CD4-positive, alpha-beta T cell treated with Interleukin-4 for 4 hours (primary cell): ENCODE measurements around the gene HDLBP.

Experiments
- DNase-seq: peaks from one replicate; pipeline ENCODE4 v3.0.0-alpha.2; 2020

Gene HDLBP

DNA sequence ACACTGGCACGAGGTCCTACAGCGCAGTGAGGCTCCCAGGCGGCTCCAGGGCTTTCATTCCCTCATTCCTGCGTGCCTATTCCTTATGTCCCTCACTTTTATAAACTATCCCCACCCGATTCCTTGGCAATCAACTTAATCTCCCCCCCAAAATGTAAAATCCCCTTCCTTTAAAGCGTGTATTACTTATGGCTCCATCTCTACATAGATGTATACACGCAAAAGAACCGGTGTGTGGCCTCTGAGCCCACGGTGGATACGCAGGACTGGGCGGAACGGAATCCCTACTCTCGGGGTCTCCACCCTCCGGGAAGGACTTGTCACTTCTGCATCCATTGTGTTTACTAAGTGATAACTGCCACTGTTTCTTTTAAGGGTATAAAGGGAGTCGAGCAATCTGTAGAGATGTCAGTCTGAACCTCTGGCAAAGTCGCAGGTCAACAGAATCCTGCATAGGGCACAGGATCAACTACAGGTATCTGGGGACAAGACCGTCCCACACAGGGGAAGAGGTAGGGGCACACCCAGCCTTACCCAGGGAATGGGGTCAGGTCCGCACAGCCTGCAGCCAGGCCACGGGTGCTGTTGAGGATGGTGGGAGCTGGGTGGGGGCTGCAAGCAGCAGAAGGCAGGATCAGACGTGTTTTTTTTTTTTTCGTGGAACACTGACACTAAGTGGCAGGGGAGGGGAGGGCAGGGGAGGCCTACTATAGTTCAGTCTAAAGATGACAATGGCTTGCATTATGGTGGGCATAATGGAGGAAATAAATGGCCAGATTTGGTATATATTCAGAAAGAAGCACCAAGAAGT, 42.1 kb downstream of the HDLBP start:
- DNase-seq = no peak

GRCh38 chr2:241272303-241273209, 42.9 kb downstream of the HDLBP start:
- peak; percentile 34 for DNase-seq

DNA sequence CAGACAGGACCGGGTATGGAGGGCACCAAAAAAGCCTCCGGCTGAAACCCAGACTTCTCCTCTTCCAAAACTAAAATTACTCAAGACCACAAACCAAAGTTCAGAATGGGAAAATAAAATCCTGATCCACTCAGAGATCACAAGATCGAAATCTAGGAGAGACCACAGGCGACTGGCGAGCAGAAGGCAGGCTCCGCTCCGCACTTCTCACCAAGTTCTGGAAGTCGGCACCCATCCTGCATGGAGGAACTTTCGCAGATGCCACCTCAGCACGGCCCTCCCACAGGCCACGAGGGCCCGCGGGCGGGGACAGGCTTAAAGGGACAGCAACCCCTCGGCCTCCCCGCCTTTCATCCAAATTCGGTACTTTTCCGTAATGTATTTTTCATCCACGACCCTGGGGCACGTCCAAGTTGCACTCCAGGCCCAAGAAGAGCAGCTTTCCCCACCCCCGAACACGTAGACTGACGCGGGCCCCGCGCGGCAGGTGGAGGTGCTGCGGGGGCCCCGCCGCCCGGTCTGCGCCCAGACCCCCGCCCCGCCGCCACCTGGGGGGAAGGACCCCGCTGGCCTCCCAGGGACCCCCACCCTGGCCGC, 43.7 kb downstream of the HDLBP start:
- DNase-seq = peak; percentile 51

DNA sequence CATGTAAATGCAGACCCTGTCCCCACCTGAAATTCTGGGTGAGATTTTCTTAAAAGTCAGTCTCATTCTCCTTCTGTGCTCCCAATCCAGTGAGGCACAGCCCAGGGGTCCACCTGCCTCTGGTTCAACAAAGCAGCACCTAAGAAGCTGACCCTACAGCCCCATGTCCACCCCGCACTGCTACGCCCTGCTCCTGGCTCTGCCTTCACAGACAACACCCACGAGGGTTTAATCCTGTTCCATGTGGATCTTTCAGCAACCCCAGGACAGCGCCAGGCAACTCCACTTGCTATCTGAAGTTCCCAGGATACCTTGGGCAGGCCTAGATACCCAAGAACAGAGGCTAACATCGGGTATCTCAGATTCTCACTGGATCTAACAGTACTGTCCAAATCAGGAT, 44.9 kb downstream of the HDLBP start:
- DNase-seq = no peak

- DNase-seq = no peak
Observed at GRCh38 chr2:241269707-241270520, 45.6 kb downstream of the HDLBP start.

GRCh38 chr2:241268716-241269445, 46.6 kb downstream of the HDLBP start:
- DNase-seq = no peak

- DNase-seq = no peak
Observed at GRCh38 chr2:241268306-241268705, 47.2 kb downstream of the HDLBP start.

- no peak for DNase-seq
Observed at GRCh38 chr2:241267249-241268067, 48.0 kb downstream of the HDLBP start.

GRCh38 chr2:241265506-241265905, 50.0 kb downstream of the HDLBP start:
- no peak for DNase-seq

DNA sequence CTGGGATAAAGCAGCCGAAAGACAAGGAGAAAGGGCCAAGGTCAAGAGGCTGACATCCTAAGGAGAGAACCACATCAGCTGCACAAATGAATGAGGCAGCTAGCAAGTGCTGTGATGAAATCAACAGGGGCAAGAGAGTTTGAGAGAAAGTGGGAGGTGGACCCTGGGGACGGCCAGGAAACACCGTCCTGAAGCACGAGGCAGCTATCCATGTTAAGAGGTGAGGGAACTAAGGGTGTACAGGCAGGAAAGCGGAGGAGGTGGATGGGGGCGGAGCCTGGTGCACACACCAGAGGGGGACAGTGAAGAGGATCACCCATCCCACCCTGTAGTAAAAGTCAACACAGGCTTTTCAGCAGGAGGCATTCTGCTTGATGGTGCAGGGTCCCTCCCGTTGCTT, 52.4 kb downstream of the HDLBP start:
- no peak for DNase-seq

DNA sequence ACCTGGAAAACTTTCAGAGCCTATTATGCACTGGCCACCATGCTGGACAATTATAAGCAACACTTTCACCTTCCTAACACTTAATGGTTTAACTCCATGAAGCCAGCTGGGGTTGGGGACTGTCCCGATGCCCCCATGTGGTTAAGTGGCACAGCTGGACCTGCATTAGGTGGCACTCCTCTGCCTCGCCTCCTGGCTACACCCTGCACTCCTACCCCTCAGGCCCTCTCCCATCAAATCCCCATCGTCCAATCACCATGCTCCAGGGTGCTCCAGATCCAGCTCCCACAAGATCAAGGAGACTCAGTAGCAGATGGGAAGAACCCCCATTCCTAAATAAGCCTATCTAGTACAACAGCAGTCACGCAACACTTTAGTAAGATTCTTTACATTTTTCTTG, 53.8 kb downstream of the HDLBP start:
- no peak for DNase-seq

GRCh38 chr2:241260911-241261310, 54.6 kb downstream of the HDLBP start:
- no peak for DNase-seq

DNA sequence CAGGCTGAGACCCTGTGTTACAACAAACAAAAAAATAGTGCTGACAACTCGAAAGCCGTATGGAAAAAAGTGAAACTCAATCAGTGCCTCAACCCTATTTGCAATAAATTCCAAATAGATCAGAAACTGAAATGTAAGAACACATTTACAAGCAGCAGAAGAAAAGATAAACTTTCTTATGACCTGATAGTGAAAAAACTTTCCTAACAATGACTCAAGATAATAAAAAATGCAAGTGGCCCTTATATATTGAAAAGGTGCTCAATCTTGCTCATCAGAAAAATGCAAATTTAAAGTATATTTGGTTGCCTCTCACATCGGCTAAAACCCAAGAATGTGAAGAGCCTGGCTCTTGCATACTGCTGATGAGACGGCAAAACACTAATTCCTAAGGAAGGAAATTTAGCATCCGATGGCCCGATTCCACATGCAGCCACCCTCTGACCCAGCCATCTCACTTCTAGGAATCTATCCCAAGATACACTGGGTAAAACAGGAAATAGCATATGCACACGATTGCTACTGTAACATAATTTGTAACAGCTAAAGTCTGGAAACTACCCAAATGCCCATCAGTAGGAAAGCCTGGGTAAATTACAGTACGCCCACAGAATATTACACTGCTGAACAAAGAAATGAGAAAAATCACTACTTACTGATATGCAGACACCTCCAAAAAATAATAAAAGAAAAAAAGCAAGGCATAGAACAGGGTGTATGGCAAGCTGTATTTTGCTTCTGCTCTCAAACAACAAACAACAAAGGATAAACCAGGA, 56.8 kb downstream of the HDLBP start:
- DNase-seq = no peak

GRCh38 chr2:241257419-241258032, 57.9 kb downstream of the HDLBP start:
- no peak for DNase-seq

- DNase-seq = no peak
Observed at GRCh38 chr2:241256168-241256545, 59.3 kb downstream of the HDLBP start.

- no peak for DNase-seq
Observed at GRCh38 chr2:241255542-241256167, 59.8 kb downstream of the HDLBP start.

- DNase-seq = no peak
Observed at GRCh38 chr2:241254904-241255351, 60.5 kb downstream of the HDLBP start.

DNA sequence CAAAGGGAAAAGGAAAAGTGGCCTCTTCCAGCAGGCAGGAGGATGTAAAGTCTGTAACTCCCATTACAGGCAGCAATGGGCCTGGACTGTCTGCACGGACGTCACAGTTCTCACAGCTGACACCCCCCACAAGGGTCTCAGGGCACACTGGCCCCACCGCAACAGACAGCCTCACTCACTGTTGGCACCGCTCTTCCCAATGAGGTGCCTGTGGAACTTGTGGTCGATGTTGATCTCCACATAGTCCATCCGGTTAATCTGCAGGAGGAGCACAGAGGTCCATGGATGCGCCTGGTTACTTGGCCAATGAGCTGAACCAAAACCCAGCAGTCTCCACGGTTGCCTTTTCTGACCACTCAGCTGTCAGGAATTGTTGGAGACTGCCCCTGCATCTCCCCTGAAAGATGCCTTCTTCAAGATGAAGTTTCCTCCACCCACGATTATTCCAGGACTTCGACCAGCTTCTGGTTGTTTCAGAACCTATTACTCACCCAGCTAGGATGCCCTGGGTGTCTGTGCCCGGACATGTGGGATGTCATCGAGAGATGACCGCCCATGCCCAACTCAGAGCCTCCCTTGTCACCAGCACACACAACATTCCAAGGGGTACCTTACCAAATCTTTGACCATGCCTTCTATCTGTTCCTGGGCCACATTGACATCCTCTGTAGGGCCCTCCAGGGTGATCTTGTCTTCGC, 62.5 kb downstream of the HDLBP start:
- no peak for DNase-seq

DNA sequence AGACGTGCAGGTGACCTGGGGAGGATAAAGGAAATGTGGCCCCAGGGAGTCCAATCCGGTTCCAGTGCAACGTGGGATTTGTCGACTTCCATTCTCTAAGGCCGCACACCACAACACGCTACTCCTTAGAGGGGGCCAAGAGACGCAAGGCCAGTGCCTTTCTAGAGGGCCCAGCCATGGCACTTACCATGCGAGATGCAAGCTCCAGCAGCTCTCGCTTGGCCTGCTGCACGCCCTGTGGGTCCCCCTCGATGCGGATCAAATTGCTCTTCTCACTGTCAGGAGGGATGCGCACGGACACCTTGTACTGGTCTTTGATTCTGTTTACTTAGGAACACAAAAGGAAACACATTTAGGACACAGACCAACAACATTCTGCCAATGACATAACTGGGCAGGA, 65.8 kb downstream of the HDLBP start:
- no peak for DNase-seq
